Liver (tissue), 9 donors: Measurements from ENCODE around the gene DDAH2. TPM values are rescaled to one million over a fixed set of nuclear protein-coding genes. Genes with fewer than 3 reads are reported as not detected.
A peak's percentile ranks its signal among the peaks of the same experiment; 100 is the strongest.

Experiments
- DNase-seq: peaks from one replicate; pipeline ENCODE4 v3.0.0-alpha.2; 2017; ENCODE audit warnings: low spot score
- H3K27ac ChIP-seq, 2 donors: one replicate each; pipeline ENCODE4 v1.7.0; 2013; ENCODE audit warnings: inconsistent platforms in 2 of 2, low read length in 2 of 2, control low read depth in 1 of 2, low read depth in 1 of 2, mild to moderate bottlenecking in 1 of 2
- H3K27me3 ChIP-seq, 4 donors: one replicate each; pipeline versions ENCODE4 v1.6.1 to v1.7.0; 2013; ENCODE audit warnings: low read length in 3 of 4, inconsistent platforms in 1 of 4, mild to moderate bottlenecking in 1 of 4, moderate library complexity in 1 of 4; ENCODE audit not compliant: control insufficient read depth in 4 of 4, insufficient read depth in 4 of 4
- H3K36me3 ChIP-seq, 4 donors: one replicate each; pipeline versions ENCODE4 v1.6.1 to v1.7.0; 2013; ENCODE audit warnings: low read length in 3 of 4, mild to moderate bottlenecking in 3 of 4, low read depth in 1 of 4, moderate library complexity in 1 of 4; ENCODE audit not compliant: control insufficient read depth in 4 of 4, insufficient read depth in 3 of 4
- H3K4me1 ChIP-seq, 4 donors: one replicate each; pipeline versions ENCODE4 v1.6.1 to v1.7.0; 2013; ENCODE audit warnings: low read length in 3 of 4, mild to moderate bottlenecking in 3 of 4, moderate library complexity in 1 of 4; ENCODE audit not compliant: control insufficient read depth in 4 of 4, insufficient read depth in 4 of 4
- H3K4me3 ChIP-seq, 3 donors: one replicate each; pipeline versions ENCODE4 v1.6.1 to v1.7.0; 2013; ENCODE audit warnings: low read length in 3 of 3, control low read depth in 1 of 3, low read depth in 1 of 3, mild to moderate bottlenecking in 1 of 3
- H3K9ac ChIP-seq, 2 donors: one replicate each; pipeline ENCODE4 v1.7.0; 2013; ENCODE audit warnings: low read length in 2 of 2, mild to moderate bottlenecking in 2 of 2, moderate library complexity in 2 of 2, control low read depth in 1 of 2, low read depth in 1 of 2
- H3K9me3 ChIP-seq, 4 donors: one replicate each; pipeline versions ENCODE4 v1.6.1 to v1.7.0; 2013; ENCODE audit warnings: low read length in 3 of 4; ENCODE audit not compliant: control insufficient read depth in 4 of 4
- ATF3 ChIP-seq: IDR thresholded peaks from 2 replicates; pipeline ENCODE4 v1.6.1; 2016; ENCODE audit warnings: antibody characterized with exemption
- CTCF ChIP-seq: fragments of 150-350 bp; IDR thresholded peaks from 2 replicates; pipeline ENCODE4 v1.5.1; 2017; ENCODE audit warnings: improper control_type of control experiment, low read depth, low read length; ENCODE audit not compliant: missing input control
- EGR1 ChIP-seq, 2 donors: IDR thresholded peaks; 2 replicates each; pipeline ENCODE4 v1.6.1; 2016 to 2018; ENCODE audit warnings: antibody characterized with exemption in 2 of 2, low read depth in 2 of 2
- FOXA1 ChIP-seq: IDR thresholded peaks from 2 replicates; pipeline ENCODE4 v1.6.1; 2016; ENCODE audit warnings: antibody characterized with exemption
- FOXA2 ChIP-seq: IDR thresholded peaks from 2 replicates; pipeline ENCODE4 v1.6.1; 2016; ENCODE audit warnings: antibody characterized with exemption
- GABPA ChIP-seq, 2 donors: IDR thresholded peaks in 1 of 2; conservative IDR thresholded peaks in 1 of 2; 2 replicates each; pipeline ENCODE4 v1.6.1; 2016; ENCODE audit warnings: antibody characterized with exemption in 2 of 2, mild to moderate bottlenecking in 1 of 2, moderate library complexity in 1 of 2
- HNF4A ChIP-seq, 2 donors: conservative IDR thresholded peaks; 2 replicates each; pipeline ENCODE4 v1.6.1; 2016; ENCODE audit warnings: antibody characterized with exemption in 2 of 2, mild to moderate bottlenecking in 2 of 2
- HNF4G ChIP-seq: IDR thresholded peaks from 2 replicates; pipeline ENCODE4 v1.6.1; 2016; ENCODE audit warnings: antibody characterized with exemption
- JUND ChIP-seq, 2 donors: IDR thresholded peaks; 2 replicates each; pipeline ENCODE4 v1.6.1; 2016; ENCODE audit warnings: antibody characterized with exemption in 2 of 2
- MAX ChIP-seq: IDR thresholded peaks from 2 replicates; pipeline ENCODE4 v1.6.1; 2016; ENCODE audit warnings: antibody characterized with exemption
- NR2F2 ChIP-seq: IDR thresholded peaks from 2 replicates; pipeline ENCODE4 v1.6.1; 2016; ENCODE audit warnings: antibody characterized with exemption
- RAD21 ChIP-seq, 2 donors: IDR thresholded peaks; 2 replicates each; pipeline ENCODE4 v1.6.1; 2016; ENCODE audit warnings: antibody characterized with exemption in 2 of 2, mild to moderate bottlenecking in 2 of 2
- REST ChIP-seq: IDR thresholded peaks from 2 replicates; pipeline ENCODE4 v1.6.1; 2016; ENCODE audit warnings: antibody characterized with exemption, mild to moderate bottlenecking
- RXRA ChIP-seq, 2 donors: IDR thresholded peaks; 2 replicates each; pipeline ENCODE4 v1.6.1; 2017 to 2018; ENCODE audit warnings: antibody characterized with exemption in 2 of 2, mild to moderate bottlenecking in 1 of 2
- SP1 ChIP-seq: IDR thresholded peaks from 2 replicates; pipeline ENCODE4 v1.6.1; 2018; ENCODE audit warnings: antibody characterized with exemption, mild to moderate bottlenecking
- TAF1 ChIP-seq: conservative IDR thresholded peaks from 2 replicates; pipeline ENCODE4 v1.6.1; 2016; ENCODE audit warnings: antibody characterized with exemption, mild to moderate bottlenecking
- YY1 ChIP-seq: IDR thresholded peaks from 2 replicates; pipeline ENCODE4 v1.6.1; 2016; ENCODE audit warnings: antibody characterized with exemption, mild to moderate bottlenecking
- ZBTB33 ChIP-seq: IDR thresholded peaks from 2 replicates; pipeline ENCODE4 v1.6.1; 2016; ENCODE audit warnings: antibody characterized with exemption
- WGBS: extraction: QIAGEN DNeasy Blood & Tissue Kit; methylation state at CpG from one replicate; pipeline ENCODE4 v1.1.7; 2013; 5-methylcytosine and 5-hydroxymethylcytosine counted together
- polyA plus RNA-seq, 2 donors: library from polyadenylated mRNA; stranded (reverse) in 1 of 2; unstranded in 1 of 2; fragments of 200-250 nt in 1 of 2; fragments of >200 nt in 1 of 2; fragmentation: Nextera tagmentation in 1 of 2; extraction: Ambion mirVana in 1 of 2; gene quantifications; one replicate each; pipeline versions ENCODE4 v1.2.1 to v1.2.3, GENCODE V29; 2013 to 2015
- total RNA-seq, 2 donors: library from RNA; depleted of rRNA; stranded (reverse); fragments of >200 nt; gene quantifications; one replicate each; pipeline ENCODE4 v1.2.3, GENCODE V29; 2014
- donor health status: healthy.
- donor health status: healthy.
- donor health status: healthy.
- donor health status: healthy.
- donor health status: healthy.

The DDAH2 gene
- total and polyA plus RNA-seq, 4 donors: 19.8 to 31.4 (median 23.2) TPM

GRCh38 chr6:31691078-31691463 is 38.0 kb downstream of the DDAH2 start:
- 94% methylated on average over 6 of the region's 6 CpGs for WGBS
- no peak overlapping the region for H3K9ac ChIP-seq
- H3K36me3 ChIP-seq: peaks cover 4 to 87% (median 64%) of the 10 kb centered on the region in 4 donors
- H3K4me3 ChIP-seq: no peak overlapping the region
- H3K27ac ChIP-seq: no peak overlapping the region
- H3K27me3 ChIP-seq: no peaks in the 10 kb centered on the region
- H3K4me1 ChIP-seq: no peaks in the 10 kb centered on the region
- TF ChIP-seq ATF3 (no peak), YY1 (no peak), HNF4A (conservative IDR thresholded peaks at IDR 0.05) (no peak), FOXA1 (no peak), SP1 (no peak), RXRA (IDR thresholded peaks at IDR 0.05) (no peak)
- DNase-seq: no peak
- no peaks in the 10 kb centered on the region for H3K9me3 ChIP-seq

- peaks cover 4 to 88% (median 65%) of the 10 kb centered on the region in 4 donors for H3K36me3 ChIP-seq
- H3K9me3 ChIP-seq: no peaks in the 10 kb centered on the region
- no peak for TF ChIP-seq CTCF
- no peak for TF ChIP-seq TAF1
- TF ChIP-seq FOXA1: no peak
- no peak for TF ChIP-seq NR2F2
- no peak for TF ChIP-seq ATF3
- TF ChIP-seq RAD21 (IDR thresholded peaks at IDR 0.05): no peak
- no peak for TF ChIP-seq HNF4G
- TF ChIP-seq HNF4A (conservative IDR thresholded peaks at IDR 0.05): no peak
- TF ChIP-seq SP1: no peak
- TF ChIP-seq EGR1 (IDR thresholded peaks at IDR 0.05; ENCODE audit: low read depth in 2 of 2): no peak
- TF ChIP-seq JUND (IDR thresholded peaks at IDR 0.05): no peak
- no peak for TF ChIP-seq ZBTB33
- TF ChIP-seq FOXA2: no peak
- TF ChIP-seq MAX: no peak
- no peak for TF ChIP-seq GABPA (IDR thresholded peaks at IDR 0.05 in 1 of 2, conservative IDR thresholded peaks at IDR 0.05 in 1 of 2)
- no peak for TF ChIP-seq RXRA (IDR thresholded peaks at IDR 0.05)
- no peak for TF ChIP-seq REST
- TF ChIP-seq YY1: no peak
- H3K27ac ChIP-seq: no peak overlapping the region
- H3K4me3 ChIP-seq: no peak overlapping the region
- 70% methylated on average over 10 of the region's 10 CpGs for WGBS
- DNase-seq: peak; percentile 54
- no peaks in the 10 kb centered on the region for H3K4me1 ChIP-seq
- no peak overlapping the region for H3K9ac ChIP-seq
- no peaks in the 10 kb centered on the region for H3K27me3 ChIP-seq
These were observed 38.6 kb downstream of the DDAH2 start for GRCh38 chr6:31690231-31691077.
